Skeletal muscle satellite cell (primary cell): ENCODE measurements around the gene RAPGEF1.

Experiments used
- H3K27me3 ChIP-seq: 2 replicates; pipeline ENCODE4 v1.7.0; 2013; ENCODE audit warnings: low read length; ENCODE audit not compliant: control insufficient read depth, insufficient read depth
- H3K36me3 ChIP-seq: 2 replicates; pipeline ENCODE4 v1.7.0; 2013; ENCODE audit warnings: mild to moderate bottlenecking, control low read depth, low read length; ENCODE audit not compliant: insufficient read depth
- H3K4me1 ChIP-seq: 2 replicates; pipeline ENCODE4 v1.7.0; 2013; ENCODE audit warnings: low read length; ENCODE audit not compliant: control insufficient read depth, insufficient read depth
- H3K4me2 ChIP-seq: 2 replicates; pipeline ENCODE4 v1.7.0; 2013; ENCODE audit warnings: mild to moderate bottlenecking, low read length
- H3K4me3 ChIP-seq: 2 replicates; pipeline ENCODE4 v1.7.0; 2013; ENCODE audit warnings: low read length
- H3K9ac ChIP-seq: 2 replicates; pipeline ENCODE4 v1.7.0; 2013; ENCODE audit warnings: mild to moderate bottlenecking, low read depth, low read length, moderate library complexity
- H3K9me3 ChIP-seq: replicated peaks from 2 replicates; pipeline ENCODE4 v1.7.0; 2013; ENCODE audit warnings: mild to moderate bottlenecking, control low read depth, low read length

RAPGEF1 gene

GRCh38 chr9:131601683-131602181 is 138.1 kb downstream of the RAPGEF1 start:
- peaks cover 34% of the 10 kb centered on the region for H3K36me3 ChIP-seq

GRCh38 chr9:131598121-131598520 is 141.8 kb downstream of the RAPGEF1 start:
- Histone ChIP-seq H3K36me3 (peaks cover 51% of the 10 kb centered on the region), H3K27me3 (no peaks in the 10 kb centered on the region), H3K4me3 (no peak overlapping the region), H3K4me1 (no peaks in the 10 kb centered on the region), H3K4me2 (no peak overlapping the region), H3K9me3 (no peaks in the 10 kb centered on the region), H3K9ac (no peak overlapping the region)

More at GRCh38 chr9:131601683-131602181, 138.1 kb downstream of the RAPGEF1 start:
- Histone ChIP-seq H3K4me3 (no peak overlapping the region), H3K9ac (no peak overlapping the region), H3K27me3 (no peaks in the 10 kb centered on the region), H3K9me3 (no peaks in the 10 kb centered on the region), H3K4me1 (no peaks in the 10 kb centered on the region), H3K4me2 (no peak overlapping the region)

- H3K4me2 ChIP-seq: no peak overlapping the region
- H3K4me3 ChIP-seq: no peak overlapping the region
- H3K9ac ChIP-seq: no peak overlapping the region
- H3K4me1 ChIP-seq: no peaks in the 10 kb centered on the region
- H3K27me3 ChIP-seq: no peaks in the 10 kb centered on the region
- no peaks in the 10 kb centered on the region for H3K9me3 ChIP-seq
- peaks cover 48% of the 10 kb centered on the region for H3K36me3 ChIP-seq
Measured at GRCh38 chr9:131597246-131597645, 142.6 kb downstream of the RAPGEF1 start.

- H3K36me3 ChIP-seq: peaks cover 48% of the 10 kb centered on the region
- H3K9me3 ChIP-seq: no peaks in the 10 kb centered on the region
- H3K4me3 ChIP-seq: no peak overlapping the region
- H3K4me1 ChIP-seq: no peaks in the 10 kb centered on the region
- no peaks in the 10 kb centered on the region for H3K27me3 ChIP-seq
- no peak overlapping the region for H3K9ac ChIP-seq
- H3K4me2 ChIP-seq: no peak overlapping the region
Measured at GRCh38 chr9:131596430-131596743, 143.5 kb downstream of the RAPGEF1 start.

GRCh38 chr9:131595696-131596429 is 144.0 kb downstream of the RAPGEF1 start:
- Histone ChIP-seq H3K4me3 (no peak overlapping the region), H3K27me3 (no peaks in the 10 kb centered on the region), H3K4me2 (no peak overlapping the region), H3K9ac (no peak overlapping the region), H3K36me3 (peaks cover 48% of the 10 kb centered on the region), H3K9me3 (no peaks in the 10 kb centered on the region), H3K4me1 (no peaks in the 10 kb centered on the region)

GRCh38 chr9:131594906-131595665 is 144.8 kb downstream of the RAPGEF1 start:
- Histone ChIP-seq H3K4me1 (no peaks in the 10 kb centered on the region), H3K9me3 (no peaks in the 10 kb centered on the region), H3K4me3 (no peak overlapping the region), H3K27me3 (no peaks in the 10 kb centered on the region), H3K9ac (no peak overlapping the region), H3K4me2 (no peak overlapping the region), H3K36me3 (peaks cover 52% of the 10 kb centered on the region)

GRCh38 chr9:131593936-131594665 is 145.8 kb downstream of the RAPGEF1 start:
- H3K36me3 ChIP-seq: peaks cover 54% of the 10 kb centered on the region

GRCh38 chr9:131593091-131593820 is 146.6 kb downstream of the RAPGEF1 start:
- no peak overlapping the region for H3K9ac ChIP-seq
- H3K4me2 ChIP-seq: no peak overlapping the region
- H3K9me3 ChIP-seq: no peaks in the 10 kb centered on the region
- no peaks in the 10 kb centered on the region for H3K4me1 ChIP-seq
- no peak overlapping the region for H3K4me3 ChIP-seq
- H3K36me3 ChIP-seq: peaks cover 59% of the 10 kb centered on the region
- no peaks in the 10 kb centered on the region for H3K27me3 ChIP-seq

More at GRCh38 chr9:131593936-131594665, 145.8 kb downstream of the RAPGEF1 start:
- H3K9me3 ChIP-seq: no peaks in the 10 kb centered on the region
- no peak overlapping the region for H3K4me3 ChIP-seq
- no peaks in the 10 kb centered on the region for H3K4me1 ChIP-seq
- H3K4me2 ChIP-seq: no peak overlapping the region
- H3K9ac ChIP-seq: no peak overlapping the region
- H3K27me3 ChIP-seq: no peaks in the 10 kb centered on the region

GRCh38 chr9:131591845-131592208 is 148.0 kb downstream of the RAPGEF1 start:
- Histone ChIP-seq H3K9ac (no peak overlapping the region), H3K9me3 (no peaks in the 10 kb centered on the region), H3K36me3 (peaks cover 54% of the 10 kb centered on the region), H3K4me1 (no peaks in the 10 kb centered on the region), H3K4me2 (no peak overlapping the region), H3K27me3 (no peaks in the 10 kb centered on the region), H3K4me3 (no peak overlapping the region)

- Histone ChIP-seq H3K4me2 (no peak overlapping the region), H3K36me3 (peaks cover 48% of the 10 kb centered on the region), H3K9ac (no peak overlapping the region), H3K9me3 (no peaks in the 10 kb centered on the region), H3K4me3 (no peak overlapping the region), H3K4me1 (no peaks in the 10 kb centered on the region), H3K27me3 (no peaks in the 10 kb centered on the region)
Measured at GRCh38 chr9:131590907-131591844, 148.7 kb downstream of the RAPGEF1 start.
